Dermis blood vessel endothelial cell (primary cell): ENCODE data around the gene DKK3. TPM values are rescaled to one million over a fixed set of nuclear protein-coding genes. Genes with fewer than 3 reads are reported as not detected.

Experiments
- DNase-seq: peaks from one replicate; pipeline ENCODE4 v3.0.0; 2010
- total RNA-seq: library from RNA; depleted of rRNA; stranded (reverse); fragments of >200 nt; gene quantifications from 2 replicates; pipeline ENCODE4 v1.2.3, GENCODE V29; 2014

The DKK3 gene
- total RNA-seq, 1 donor from 2014 or later = 107 TPM

DNA sequence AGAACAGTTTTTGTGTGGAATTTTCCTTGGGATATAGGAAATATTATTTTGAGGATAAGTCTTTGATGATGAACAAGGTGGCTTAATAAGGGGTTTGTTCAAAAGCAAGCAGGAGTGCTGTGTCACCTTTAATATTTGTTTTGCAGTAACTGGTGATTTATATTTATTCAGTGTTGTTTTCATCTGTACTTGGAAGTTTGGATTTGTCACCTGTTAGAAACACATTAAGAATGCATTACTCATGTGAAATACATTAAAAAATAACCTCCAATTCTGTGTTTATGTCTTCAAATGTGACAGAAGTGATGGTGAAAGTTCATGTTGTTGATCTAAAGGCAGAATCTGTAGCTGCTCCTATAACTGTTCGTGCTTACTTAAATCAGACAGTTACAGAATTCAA lies 70.5 kb downstream of the DKK3 start:
- DNase-seq = no peak

DNA sequence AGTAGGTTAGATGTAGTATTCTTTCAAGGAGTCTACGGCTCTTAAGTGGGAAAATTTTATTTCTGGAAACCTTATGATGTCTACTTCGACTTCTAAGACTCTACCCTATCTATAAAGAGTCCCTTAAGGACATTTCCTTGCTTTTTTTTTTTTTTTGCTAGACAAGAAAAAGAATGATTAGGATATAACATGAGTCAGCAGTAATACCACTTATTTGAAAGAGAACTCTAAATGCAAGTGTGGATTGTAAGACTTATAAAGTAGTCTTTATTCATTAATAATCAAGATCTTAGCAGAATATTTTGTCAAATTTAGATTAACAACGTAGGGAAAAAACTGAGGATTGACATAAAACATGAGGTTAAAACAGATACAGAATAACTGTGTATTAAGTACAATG lies 71.0 kb downstream of the DKK3 start:
- DNase-seq = no peak

DNA sequence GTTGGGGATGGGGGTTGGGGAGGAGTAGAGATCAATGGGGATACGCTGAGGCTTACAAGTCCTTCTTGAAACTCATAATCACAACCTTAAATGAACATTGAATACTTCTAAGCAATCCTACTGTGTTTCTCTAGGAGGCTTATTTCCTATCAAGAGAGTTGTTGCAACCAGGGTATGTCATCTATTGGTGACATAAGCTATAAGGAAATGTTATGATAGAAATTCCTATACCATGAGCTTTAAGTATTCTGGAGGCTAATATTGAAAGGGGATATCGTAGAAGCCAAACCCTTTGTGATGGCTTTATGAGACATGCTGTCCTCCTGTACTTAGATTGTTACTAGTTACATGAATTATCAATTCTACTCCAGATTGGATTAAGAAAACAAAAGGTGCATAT lies 72.9 kb downstream of the DKK3 start:
- DNase-seq = no peak

DNA sequence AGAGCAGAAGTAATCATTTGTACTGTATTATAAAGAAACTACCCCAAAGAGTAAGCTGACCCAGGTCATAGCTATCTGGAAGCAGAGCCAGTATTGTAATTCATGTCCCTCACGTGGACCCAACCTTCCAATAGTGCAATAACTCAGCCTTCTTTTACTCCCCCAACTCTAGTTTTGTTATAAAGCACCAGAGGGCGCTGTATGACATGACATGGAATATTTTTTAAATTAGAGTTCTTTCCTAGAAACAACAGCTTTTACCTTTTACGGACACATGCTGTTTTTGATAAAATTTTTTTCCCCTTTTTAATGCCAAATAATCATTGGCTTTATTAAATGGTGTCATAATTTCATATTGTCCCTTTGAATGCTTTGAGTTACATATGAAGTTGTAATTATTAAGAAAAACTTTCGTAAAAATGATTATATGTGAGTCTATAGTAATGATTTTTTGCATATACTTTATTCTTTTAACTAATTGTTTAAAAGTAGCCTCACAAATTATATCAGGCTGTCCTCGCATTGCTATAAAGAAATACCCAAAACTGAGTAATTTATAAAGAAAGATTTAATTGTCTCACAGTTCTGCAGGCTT lies 76.9 kb downstream of the DKK3 start:
- DNase-seq = peak; percentile 85

DNA sequence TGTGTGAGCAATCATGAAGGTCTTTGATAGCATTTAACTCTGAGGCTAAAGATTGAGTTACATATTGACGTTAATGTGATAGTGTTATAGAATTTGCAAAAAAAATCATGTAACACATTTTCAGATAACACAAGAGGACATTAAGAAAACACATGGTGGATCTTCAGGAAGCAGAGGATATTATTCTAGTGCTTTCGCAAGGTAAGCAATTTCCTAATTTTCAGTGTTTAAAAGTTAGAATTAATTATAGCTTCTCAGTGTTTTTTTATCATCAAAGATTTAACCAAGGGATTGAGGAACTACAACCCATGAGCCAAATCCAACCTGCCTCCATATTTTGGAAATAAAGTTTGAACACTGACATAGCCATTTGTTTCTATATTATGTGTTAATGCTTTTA lies 78.5 kb downstream of the DKK3 start:
- DNase-seq = no peak

DNA sequence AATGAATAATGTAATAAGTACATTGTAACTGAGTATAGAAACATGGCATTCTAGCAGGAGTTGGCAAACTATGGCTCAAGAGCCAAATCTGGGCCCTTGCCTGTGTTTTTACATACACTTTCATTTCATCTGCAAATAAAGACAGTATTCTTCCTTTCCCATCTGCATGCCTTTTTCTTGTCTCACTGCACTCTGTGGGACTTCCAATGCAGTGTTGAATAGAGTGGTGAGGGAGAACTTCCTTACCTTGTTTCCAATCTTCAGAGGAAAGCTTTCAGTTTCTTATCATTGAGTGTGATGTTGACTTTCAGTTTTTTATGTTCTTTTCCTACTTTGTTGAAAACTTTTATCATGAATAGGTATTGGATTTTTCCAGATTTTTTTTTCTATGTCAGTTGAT lies 84.6 kb downstream of the DKK3 start:
- no peak for DNase-seq

DNA sequence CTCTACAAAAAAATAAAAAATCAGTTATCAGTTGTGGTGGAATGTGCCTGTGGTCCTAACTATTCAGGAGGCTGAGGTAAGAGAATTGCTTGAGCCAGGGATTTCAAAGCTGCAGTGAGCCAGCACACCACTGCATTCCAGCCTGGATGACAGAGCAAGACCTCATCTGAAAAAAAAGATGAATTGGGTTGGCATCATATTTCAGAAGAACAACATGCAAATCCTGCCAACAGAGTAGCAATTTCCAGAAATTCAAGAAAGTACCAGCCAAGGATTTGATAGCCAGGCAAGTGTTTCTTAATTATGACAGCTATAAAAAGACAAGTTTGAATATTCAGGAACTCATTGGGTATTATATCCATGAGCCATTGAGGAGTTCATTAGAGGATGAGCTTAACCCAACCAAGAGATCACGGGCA lies 91.4 kb downstream of the DKK3 start:
- no peak for DNase-seq

DNA sequence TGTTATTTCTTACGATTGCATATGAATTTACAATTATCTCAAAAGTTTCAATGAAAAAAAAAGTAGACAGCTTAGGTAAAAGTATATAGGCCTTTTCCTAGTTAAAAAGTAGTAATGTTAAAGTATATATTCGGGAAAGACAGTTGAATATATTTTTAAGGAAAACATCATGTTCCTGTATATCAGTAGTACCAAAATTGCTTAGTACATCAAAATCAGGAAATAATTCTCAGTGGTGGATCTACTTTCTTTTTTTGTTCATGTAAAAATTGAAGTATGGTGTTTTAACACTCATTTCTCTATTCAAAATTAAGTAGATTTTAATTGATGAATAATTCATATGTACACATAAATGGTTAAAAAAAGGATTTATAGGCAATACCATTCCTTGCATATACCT lies 92.8 kb downstream of the DKK3 start:
- no peak for DNase-seq

DNA sequence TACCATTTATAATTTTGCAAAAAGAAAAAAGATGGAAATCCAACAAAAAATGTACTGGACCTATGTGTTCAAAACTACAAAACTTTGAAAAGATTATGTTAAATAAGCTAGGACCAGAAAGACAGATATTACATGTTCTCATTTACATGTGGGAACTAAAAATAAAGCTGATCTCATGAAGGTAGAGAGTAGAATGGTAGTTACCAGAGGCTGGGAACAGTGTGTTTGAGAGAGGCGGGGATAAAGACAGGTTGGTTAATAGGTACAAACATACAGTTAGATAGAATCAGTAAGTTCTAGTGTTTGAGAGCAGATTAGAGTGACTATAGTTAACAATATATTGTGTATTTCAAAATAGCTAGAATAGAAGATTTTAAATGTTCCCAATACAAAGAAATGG lies 95.0 kb downstream of the DKK3 start:
- DNase-seq = no peak

Other genes starting within 250 kb of the DKK3 start
- 63.5 and 72.7 TPM in 2 replicates for gene USP47, start 166.7 kb downstream of the DKK3 start, total RNA-seq
- 110 and 124 TPM in 2 replicates for gene MICAL2, start 102.0 kb upstream of the DKK3 start, total RNA-seq